Neural crest cell (in vitro differentiated cells): ENCODE results near the gene TRIM66. TPM values are rescaled to one million over a fixed set of nuclear protein-coding genes. Genes with fewer than 3 reads are reported as not detected.

Experiments used
- DNase-seq: peaks from one replicate; pipeline ENCODE4 v3.0.0; 2021; ENCODE audit warnings: low read depth, mixed read lengths, low spot score
- H3K27ac Mint-ChIP-seq: one replicate; pipeline ENCODE4 v1.8.0; 2021; ENCODE audit warnings: mild to moderate bottlenecking, mixed read lengths; ENCODE audit not compliant: unreplicated experiment
- H3K27me3 Mint-ChIP-seq: 2 replicates; pipeline ENCODE4 v1.8.0; 2021; ENCODE audit warnings: low read depth, mild to moderate bottlenecking, mixed read lengths
- H3K36me3 Mint-ChIP-seq: 2 replicates; pipeline ENCODE4 v1.8.0; 2021; ENCODE audit warnings: low read depth, mild to moderate bottlenecking, mixed read lengths
- H3K4me1 Mint-ChIP-seq: 2 replicates; pipeline ENCODE4 v1.8.0; 2021; ENCODE audit warnings: mixed read lengths
- H3K4me3 Mint-ChIP-seq: one replicate; pipeline ENCODE4 v1.8.0; 2021; ENCODE audit warnings: mild to moderate bottlenecking, mixed read lengths
- H3K9me3 Mint-ChIP-seq: 2 replicates; pipeline ENCODE4 v1.8.0; 2021; ENCODE audit warnings: mixed read lengths
- CTCF ChIP-seq: fragments of 200-600 bp; sonication (generic); conservative IDR thresholded peaks from 2 replicates; pipeline ENCODE4 v1.5.0; 2021; ENCODE audit warnings: antibody characterized with exemption, mild to moderate bottlenecking
- total RNA-seq: library from RNA; stranded (reverse); gene quantifications from 2 replicates; pipeline ENCODE4 v1.2.1, GENCODE V29; 2021

The TRIM66 gene
- total RNA-seq, 1 donor from 2014 or later, result 6.5 TPM

DNA sequence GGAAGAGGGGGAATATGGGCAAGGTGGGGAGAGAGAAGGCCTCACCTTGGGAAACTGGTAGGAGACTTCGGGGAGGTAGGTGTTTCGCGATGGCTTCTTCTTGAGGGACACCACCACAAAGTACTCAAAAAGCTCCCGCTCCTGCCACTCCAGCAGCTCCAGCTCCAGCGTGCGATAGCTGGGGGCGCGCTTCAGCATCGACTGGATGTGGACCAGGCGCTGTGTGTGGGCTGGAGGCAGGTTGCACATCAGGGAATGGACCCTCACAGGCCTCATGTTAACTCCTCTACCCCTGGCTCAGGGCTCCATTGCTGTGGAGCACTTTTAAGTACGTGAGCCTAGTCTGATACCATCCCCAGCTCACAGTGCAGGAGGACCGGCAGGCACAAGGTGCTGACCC, 30.0 kb upstream of the TRIM66 start:
- no peaks in the 10 kb centered on the region for H3K27me3 Mint-ChIP-seq
- no peak overlapping the region for H3K27ac Mint-ChIP-seq
- H3K4me1 Mint-ChIP-seq, result peaks cover 17% of the 10 kb centered on the region
- TF ChIP-seq CTCF, result no peak
- H3K9me3 Mint-ChIP-seq, result no peaks in the 10 kb centered on the region
- no peak overlapping the region for H3K4me3 Mint-ChIP-seq
- peaks cover 14% of the 10 kb centered on the region for H3K36me3 Mint-ChIP-seq
- no peak for DNase-seq

DNA sequence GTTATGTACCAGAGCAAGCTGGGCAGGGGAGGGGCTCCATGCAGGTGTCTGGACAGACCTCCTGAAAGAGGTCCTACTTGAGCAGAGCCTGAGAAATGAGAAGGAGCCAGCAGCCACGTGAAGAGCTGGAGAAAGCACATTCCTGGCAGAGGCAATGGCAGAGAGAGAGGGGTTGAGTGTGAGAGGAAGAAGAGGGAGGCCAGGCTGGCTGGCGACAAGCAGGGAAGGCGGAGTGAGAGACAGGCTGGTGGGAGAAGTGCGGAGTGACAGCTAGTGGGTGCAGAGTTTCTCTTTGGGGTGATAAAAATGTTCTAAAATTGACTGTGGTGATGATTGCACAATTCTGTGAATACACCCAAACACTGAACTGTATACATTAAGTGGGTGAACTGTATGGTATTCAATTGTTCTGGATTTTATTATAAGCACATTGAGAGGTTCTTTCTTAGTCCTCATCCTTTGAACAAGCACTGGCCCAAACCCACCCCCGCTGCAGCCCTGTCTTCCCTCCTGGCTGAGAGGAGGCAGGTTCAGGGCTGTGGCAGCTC, 29.5 kb upstream of the TRIM66 start:
- DNase-seq, result no peak
- no peaks in the 10 kb centered on the region for H3K9me3 Mint-ChIP-seq
- H3K4me3 Mint-ChIP-seq, result no peak overlapping the region
- TF ChIP-seq CTCF, result no peak
- peaks cover 10% of the 10 kb centered on the region for H3K36me3 Mint-ChIP-seq
- H3K4me1 Mint-ChIP-seq, result peaks cover 12% of the 10 kb centered on the region
- no peaks in the 10 kb centered on the region for H3K27me3 Mint-ChIP-seq
- no peak overlapping the region for H3K27ac Mint-ChIP-seq

- Mint-ChIP-seq H3K36me3 (peaks cover 15% of the 10 kb centered on the region), H3K27me3 (no peaks in the 10 kb centered on the region), H3K4me3 (no peak overlapping the region), H3K4me1 (peaks cover 3% of the 10 kb centered on the region), H3K27ac (peak overlapping the region; percentile 58), H3K9me3 (no peaks in the 10 kb centered on the region)
- no peak for DNase-seq
- no peak for TF ChIP-seq CTCF
Measured at GRCh38 chr11:8709777-8710176, 27.3 kb upstream of the TRIM66 start.

- no peak for TF ChIP-seq CTCF
Measured at GRCh38 chr11:8709002-8709672, 26.7 kb upstream of the TRIM66 start.

DNA sequence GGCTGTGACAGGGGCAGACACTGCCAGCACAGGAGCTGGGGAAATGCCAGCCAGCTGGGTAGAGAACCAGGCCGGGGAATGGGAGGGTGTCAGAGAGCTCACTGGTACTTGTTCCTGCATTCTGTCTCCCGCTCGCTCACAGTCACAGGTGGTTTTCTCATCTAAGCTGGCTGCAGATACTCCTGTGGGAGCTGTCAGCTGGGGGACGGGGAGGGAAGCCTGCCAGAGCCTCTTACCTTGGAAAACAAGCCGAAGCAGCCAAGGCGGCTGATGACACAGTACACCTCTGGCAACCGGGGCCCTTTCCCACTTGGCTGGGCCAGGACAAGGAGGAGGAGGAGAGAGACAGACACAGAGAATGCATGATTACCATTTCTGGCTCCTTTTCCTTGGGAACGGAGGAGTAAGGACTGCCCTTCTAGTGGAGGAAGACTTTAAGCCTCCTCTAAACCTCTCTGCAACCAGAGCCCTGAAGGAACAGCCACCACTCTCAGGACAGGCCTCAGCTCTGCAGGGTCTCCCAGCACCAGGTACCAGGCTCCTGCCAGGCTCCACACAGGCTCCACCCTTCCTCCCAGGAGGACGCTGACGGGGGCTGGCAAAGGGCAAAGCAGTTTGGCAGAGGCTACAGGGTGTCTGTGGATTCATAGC, 25.2 kb upstream of the TRIM66 start:
- no peak for TF ChIP-seq CTCF
- H3K27me3 Mint-ChIP-seq, result no peaks in the 10 kb centered on the region

More at GRCh38 chr11:8709002-8709672, 26.7 kb upstream of the TRIM66 start:
- Mint-ChIP-seq H3K4me3 (no peak overlapping the region), H3K9me3 (no peaks in the 10 kb centered on the region), H3K27ac (peak overlapping the region; percentile 58), H3K27me3 (no peaks in the 10 kb centered on the region), H3K4me1 (no peaks in the 10 kb centered on the region), H3K36me3 (peaks cover 11% of the 10 kb centered on the region)
- no peak for DNase-seq

More for the DNA sequence above, 25.2 kb upstream of the TRIM66 start:
- H3K36me3 Mint-ChIP-seq, result peaks cover 11% of the 10 kb centered on the region
- H3K27ac Mint-ChIP-seq, result no peak overlapping the region
- no peak overlapping the region for H3K4me3 Mint-ChIP-seq
- H3K9me3 Mint-ChIP-seq, result no peaks in the 10 kb centered on the region
- no peak for DNase-seq
- H3K4me1 Mint-ChIP-seq, result no peaks in the 10 kb centered on the region
